Uterus (tissue), 2 donors: Measurements from ENCODE around the gene ERC2.

Experiments
- CTCF ChIP-seq, 4 experiments: fragments of 200-600 bp in 2 of 4; fragments of 450-650 bp in 2 of 4; sonication (generic) in 2 of 4; IDR thresholded peaks; one replicate each; pipeline ENCODE4 v1.5.1; 2016 to 2019; ENCODE audit warnings: antibody characterized with exemption in 4 of 4, mild to moderate bottlenecking in 2 of 4, moderate library complexity in 1 of 4
- POLR2A ChIP-seq, 2 donors: fragments of 450-650 bp; IDR thresholded peaks; one replicate each; pipeline ENCODE4 v1.6.1; 2016; ENCODE audit warnings: antibody characterized with exemption in 2 of 2, mild to moderate bottlenecking in 1 of 2, moderate library complexity in 1 of 2

- TF ChIP-seq CTCF (IDR thresholded peaks at IDR 0.05) (no peak), POLR2A (IDR thresholded peaks at IDR 0.05) (no peak)
These were observed 59.5 kb downstream of the ERC2 start for GRCh38 chr3:56408761-56409196.
